ENCODE results near the gene BPIFB2. TPM values are rescaled to one million over a fixed set of nuclear protein-coding genes. Genes with fewer than 3 reads are reported as not detected.

BPIFB2 gene, protein sequence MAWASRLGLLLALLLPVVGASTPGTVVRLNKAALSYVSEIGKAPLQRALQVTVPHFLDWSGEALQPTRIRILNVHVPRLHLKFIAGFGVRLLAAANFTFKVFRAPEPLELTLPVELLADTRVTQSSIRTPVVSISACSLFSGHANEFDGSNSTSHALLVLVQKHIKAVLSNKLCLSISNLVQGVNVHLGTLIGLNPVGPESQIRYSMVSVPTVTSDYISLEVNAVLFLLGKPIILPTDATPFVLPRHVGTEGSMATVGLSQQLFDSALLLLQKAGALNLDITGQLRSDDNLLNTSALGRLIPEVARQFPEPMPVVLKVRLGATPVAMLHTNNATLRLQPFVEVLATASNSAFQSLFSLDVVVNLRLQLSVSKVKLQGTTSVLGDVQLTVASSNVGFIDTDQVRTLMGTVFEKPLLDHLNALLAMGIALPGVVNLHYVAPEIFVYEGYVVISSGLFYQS
- 0.15 TPM for total RNA-seq (2021; ENCODE audit: unreplicated experiment)
- polyA plus RNA-seq (2012) = not detected in 2 replicates
- not detected for Bru-seq, nascent RNA
- not detected for BruChase-seq, experiment 1, labeled RNA remaining after a 6-hour chase
- not detected for BruChase-seq, experiment 2, labeled RNA remaining after a 2-hour chase
- long read RNA-seq = 0 reads

GRCh38 chr20:33007376-33008335 lies at the start of gene BPIFB2:
Gene BPIFB2, plus strand, starts transcription at chr20:33007704. Its CDS starts 871 bp downstream, at chr20:33008575.
- RAD21 ChIA-PET (ENCODE audit: low non-redundant PET in 1 of 2, low total read pairs in 2 of 2, uncharacterized antibody in 2 of 2, unreplicated experiment in 2 of 2) = no interaction called here
- no peak within 1 kb of the TSS for H2AFZ ChIP-seq (ENCODE audit: low read depth, low read length, poor library complexity, severe bottlenecking)
- DNase-seq (ENCODE audit: low read depth, low spot score) (no peak), ATAC-seq (no peak)
- intact Hi-C loops (cut with micrococcal nuclease) = no loop called here
- H3K9me2 ChIP-seq (ENCODE audit: insufficient read depth) = no peaks in the 10 kb centered on the region
- CTCF ChIA-PET = no interaction called here
- no peaks in the 10 kb centered on the region for H4K20me1 ChIP-seq (ENCODE audit: insufficient read depth)
- POLR2A ChIA-PET = no interaction called here
- no peaks in the 10 kb centered on the region for H3K4me1 ChIP-seq (ENCODE audit: control insufficient read depth in 1 of 2, insufficient read depth in 2 of 2, low read length in 2 of 2)
- no peaks in the 10 kb centered on the region for H3K36me3 ChIP-seq (ENCODE audit: control insufficient read depth in 1 of 2, insufficient read depth in 2 of 2, low read length in 2 of 2)
- no peak within 1 kb of the TSS for H3K27ac ChIP-seq (ENCODE audit: low read depth, low read length)
- no peaks in the 10 kb centered on the region for H3K9me3 ChIP-seq (ENCODE audit: control insufficient read depth in 1 of 2, insufficient read depth in 1 of 2, low read depth in 1 of 2, low read length in 2 of 2)
- no peak within 1 kb of the TSS for H3K4me2 ChIP-seq (ENCODE audit: low read length)
- H3K27me3 ChIP-seq (ENCODE audit: insufficient read depth, low read length) = peaks cover 7% of the 10 kb centered on the region; the same call in 1 of the 2 replicates
- TF ChIP-seq ZNF274 (IDR thresholded peaks at IDR 0.05; ENCODE audit: low read depth, low read length) (no peak), CEBPB (IDR thresholded peaks at IDR 0.05; ENCODE audit: low read depth) (no peak), SIN3A (IDR thresholded peaks at IDR 0.05; ENCODE audit: low read depth) (no peak), SP1 (IDR thresholded peaks at IDR 0.05; ENCODE audit: low read depth) (no peak), POLR2AphosphoS5 (IDR thresholded peaks at IDR 0.05; ENCODE audit: low read depth, low read length) (no peak), CBX3 (IDR thresholded peaks at IDR 0.05; ENCODE audit: low read depth) (no peak), SRF (IDR thresholded peaks at IDR 0.05; ENCODE audit: low read depth) (no peak), TCF7L2 (IDR thresholded peaks at IDR 0.05; ENCODE audit: borderline replicate concordance, extremely low read depth, insufficient read depth, insufficient read length) (no peak), EZH2 (IDR thresholded peaks at IDR 0.05) (no peak), ELF1 (IDR thresholded peaks at IDR 0.05; ENCODE audit: borderline replicate concordance, low read depth) (no peak), REST (IDR thresholded peaks at IDR 0.05; ENCODE audit: low read depth) (no peak)
- TF ChIP-seq, protein P1, sequence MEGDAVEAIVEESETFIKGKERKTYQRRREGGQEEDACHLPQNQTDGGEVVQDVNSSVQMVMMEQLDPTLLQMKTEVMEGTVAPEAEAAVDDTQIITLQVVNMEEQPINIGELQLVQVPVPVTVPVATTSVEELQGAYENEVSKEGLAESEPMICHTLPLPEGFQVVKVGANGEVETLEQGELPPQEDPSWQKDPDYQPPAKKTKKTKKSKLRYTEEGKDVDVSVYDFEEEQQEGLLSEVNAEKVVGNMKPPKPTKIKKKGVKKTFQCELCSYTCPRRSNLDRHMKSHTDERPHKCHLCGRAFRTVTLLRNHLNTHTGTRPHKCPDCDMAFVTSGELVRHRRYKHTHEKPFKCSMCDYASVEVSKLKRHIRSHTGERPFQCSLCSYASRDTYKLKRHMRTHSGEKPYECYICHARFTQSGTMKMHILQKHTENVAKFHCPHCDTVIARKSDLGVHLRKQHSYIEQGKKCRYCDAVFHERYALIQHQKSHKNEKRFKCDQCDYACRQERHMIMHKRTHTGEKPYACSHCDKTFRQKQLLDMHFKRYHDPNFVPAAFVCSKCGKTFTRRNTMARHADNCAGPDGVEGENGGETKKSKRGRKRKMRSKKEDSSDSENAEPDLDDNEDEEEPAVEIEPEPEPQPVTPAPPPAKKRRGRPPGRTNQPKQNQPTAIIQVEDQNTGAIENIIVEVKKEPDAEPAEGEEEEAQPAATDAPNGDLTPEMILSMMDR (IDR thresholded peaks at IDR 0.05 in 2 of 3, conservative IDR thresholded peaks at IDR 0.05 in 1 of 3; ENCODE audit: borderline replicate concordance in 1 of 3, insufficient read depth in 1 of 3, low read depth in 2 of 3, low read length in 2 of 3) = no peak
- TF ChIP-seq, protein P2, sequence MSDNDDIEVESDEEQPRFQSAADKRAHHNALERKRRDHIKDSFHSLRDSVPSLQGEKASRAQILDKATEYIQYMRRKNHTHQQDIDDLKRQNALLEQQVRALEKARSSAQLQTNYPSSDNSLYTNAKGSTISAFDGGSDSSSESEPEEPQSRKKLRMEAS (IDR thresholded peaks at IDR 0.05) = no peak
- BruUV-seq (replicated peaks) = no TSS peak
- H3K79me2 ChIP-seq (ENCODE audit: insufficient read depth, low read length) = no peaks in the 10 kb centered on the region
- H3K9ac ChIP-seq (ENCODE audit: low read length) = no peak within 1 kb of the TSS
- H3K4me3 ChIP-seq (replicated peaks in 1 of 2; ENCODE audit: low read depth in 1 of 2, low read length in 2 of 2) = no peak within 1 kb of the TSS

Data from HCT116 (cell line).